Activated CD8-positive, alpha-beta memory T cell treated with anti-CD3 and anti-CD28 coated beads, Interleukin-2, amount 50 U/mL, for 4 hours (primary cell): ENCODE measurements around the gene CYFIP2.
"Not testable (repeated sequence)": the region's sequence is repeated elsewhere in the genome, so short reads cannot be mapped to it uniquely, and the experiment has no call there.

Experiments
- DNase-seq: peaks from one replicate; pipeline ENCODE4 v3.0.0-alpha.2; 2020

Gene CYFIP2

DNA sequence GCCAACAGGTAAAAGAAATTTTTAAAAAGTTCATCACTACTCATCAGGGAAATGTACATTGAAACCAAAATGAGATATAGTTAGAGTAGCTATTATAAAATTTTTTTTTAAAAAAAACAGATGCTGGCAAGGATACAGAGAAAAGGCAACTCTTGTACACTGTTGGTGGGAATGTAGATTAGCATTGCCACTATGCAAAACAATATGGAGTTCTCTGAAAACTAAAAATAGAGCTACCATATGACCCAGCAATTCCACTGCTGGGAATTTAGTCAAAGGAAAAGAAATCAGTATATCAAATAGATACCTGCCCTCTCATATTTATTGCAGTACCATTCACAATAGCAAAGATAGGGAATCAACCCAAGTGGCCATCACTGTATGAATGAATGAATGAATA lies 149.9 kb downstream of the CYFIP2 start:
- DNase-seq, result no peak

DNA sequence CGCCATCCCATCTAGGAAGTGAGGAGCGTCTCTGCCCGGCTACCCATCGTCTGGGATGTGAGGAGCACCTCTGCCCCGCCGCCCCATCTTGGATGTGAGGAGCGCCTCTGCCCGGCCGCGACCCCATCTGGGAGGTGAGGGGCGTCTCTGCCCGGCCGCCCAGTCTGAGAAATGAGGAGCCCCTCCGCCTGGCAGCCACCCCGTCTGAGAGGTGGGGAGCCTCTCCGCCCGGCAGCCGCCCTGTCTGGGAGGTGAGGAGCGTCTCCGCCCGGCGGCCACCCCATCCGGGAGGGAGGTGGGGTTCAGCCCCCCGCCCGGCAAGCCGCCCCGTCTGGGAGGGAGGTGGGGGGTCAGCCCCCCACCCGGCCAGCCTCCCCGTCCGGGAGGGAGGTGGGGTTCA lies 153.6 kb downstream of the CYFIP2 start:
- not testable (repeated sequence) for DNase-seq

DNA sequence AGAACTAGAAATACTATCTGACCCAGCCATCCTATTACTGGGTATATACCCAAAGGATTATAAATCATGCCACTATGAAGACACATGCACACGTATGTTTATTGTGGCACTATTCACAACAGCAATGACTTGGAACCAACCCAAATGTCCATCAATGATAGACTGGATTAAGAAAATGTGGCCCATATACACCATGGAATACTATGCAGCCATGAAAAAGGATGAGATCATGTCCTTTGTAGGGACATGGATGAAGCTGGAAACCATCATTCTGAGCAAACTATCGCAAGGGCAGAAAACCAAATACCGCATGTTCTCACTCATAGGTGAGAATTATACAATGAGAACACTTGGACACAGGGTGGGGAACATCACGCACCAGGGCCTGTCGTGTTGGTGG lies 164.0 kb downstream of the CYFIP2 start:
- not testable (repeated sequence) for DNase-seq

DNA sequence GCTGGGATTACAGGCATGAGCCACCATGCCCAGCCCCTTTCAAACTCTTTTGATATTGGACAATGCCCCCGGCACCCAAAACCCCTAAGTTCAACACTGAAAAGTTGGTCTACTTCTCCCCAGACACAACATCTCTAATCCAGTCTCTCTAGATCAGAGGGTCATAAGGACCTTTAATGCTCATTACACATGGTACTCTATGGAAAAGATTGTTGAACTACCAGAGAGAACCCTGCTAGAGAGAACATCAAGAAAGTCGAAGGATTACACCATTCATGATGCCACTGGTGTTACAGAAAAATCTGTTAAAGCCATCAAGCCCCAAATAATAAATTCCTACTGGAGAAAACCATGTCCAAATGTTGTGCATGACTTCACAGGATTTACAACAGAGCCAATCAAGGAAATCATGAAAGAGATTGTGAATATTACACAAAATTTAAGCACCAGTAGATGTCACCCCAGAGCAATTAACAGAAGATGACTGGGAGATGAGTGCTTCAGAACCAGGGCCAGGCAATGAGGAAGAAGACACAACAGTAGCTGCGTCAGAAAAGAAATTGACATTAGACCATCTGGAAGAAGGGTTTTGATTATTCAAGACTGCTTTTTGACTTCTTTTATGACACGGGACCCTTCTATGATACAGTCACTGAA lies 165.7 kb downstream of the CYFIP2 start:
- no peak for DNase-seq

DNA sequence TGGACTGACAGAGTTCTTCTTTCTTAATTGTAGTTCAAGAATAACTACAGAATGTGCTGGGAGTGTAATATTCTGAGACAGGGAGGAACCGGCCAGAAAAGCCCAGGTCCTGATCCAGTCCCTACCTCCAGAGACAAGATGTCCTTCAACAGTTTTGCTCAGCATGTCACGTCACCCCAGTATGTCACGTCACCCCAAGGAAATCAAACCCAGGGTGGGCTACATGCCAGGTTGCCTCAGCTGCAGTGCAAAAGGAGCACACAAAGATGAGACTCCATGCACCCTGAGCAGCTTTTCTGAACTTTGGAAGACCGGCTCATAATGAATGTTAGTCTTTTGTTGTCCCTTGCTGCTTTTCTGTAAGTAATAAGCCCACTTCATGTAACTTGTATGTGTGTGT lies 168.2 kb downstream of the CYFIP2 start:
- no peak for DNase-seq

DNA sequence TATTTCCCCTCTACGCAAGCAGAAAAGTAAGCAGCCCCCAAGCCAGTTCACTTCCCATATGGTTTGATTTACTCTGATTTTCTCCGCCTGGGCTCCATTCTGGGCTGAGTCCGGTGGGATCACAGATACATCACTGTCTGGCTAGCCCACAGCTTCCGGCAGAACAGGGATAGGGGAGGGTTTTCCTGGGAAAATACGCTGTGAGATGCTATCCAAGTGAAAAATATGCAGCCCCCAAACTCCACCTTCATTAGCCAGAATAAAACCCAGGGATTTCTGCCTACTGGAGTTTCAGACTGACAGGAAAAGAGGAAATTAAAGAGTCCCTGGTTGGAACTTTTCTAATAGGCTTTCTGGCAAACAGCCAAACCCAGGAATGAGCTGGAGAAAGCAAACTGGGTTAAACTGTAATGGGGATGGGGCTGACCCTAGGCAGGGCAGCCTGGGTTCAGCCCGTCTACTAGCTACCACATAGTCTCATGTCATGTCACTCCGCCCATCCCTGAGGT lies 177.2 kb downstream of the CYFIP2 start:
- DNase-seq, result no peak

DNA sequence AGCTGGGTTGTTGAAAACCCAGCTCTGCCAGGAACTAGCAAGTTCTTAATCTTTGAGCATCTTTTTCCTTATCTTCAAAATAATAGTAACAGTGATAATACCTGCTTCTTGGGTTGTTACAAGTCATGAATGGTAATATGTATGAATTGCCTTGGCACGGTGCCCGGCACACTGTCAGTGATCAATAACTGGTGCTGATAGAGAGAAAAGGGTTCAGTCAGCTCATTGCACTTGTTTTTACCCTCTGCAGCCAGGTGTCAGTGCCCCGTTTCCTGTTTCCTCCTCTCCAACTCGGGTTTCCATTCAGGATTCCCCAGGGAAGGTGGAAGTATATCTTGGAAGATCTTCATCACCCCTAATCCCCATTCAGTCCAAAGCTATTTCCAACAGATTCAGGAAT lies 178.3 kb downstream of the CYFIP2 start:
- no peak for DNase-seq
